GM12892 (cell line): ENCODE results near the gene ASGR2.

Source experiments
- DNase-seq: peaks from one replicate; pipeline ENCODE4 v3.0.0; 2011; ENCODE audit not compliant: insufficient read length
- FAIRE-seq: peaks from 2 replicates; lab custom pipeline; 2011; peaks lifted over from hg19 to GRCh38; lab: Jason Lieb, UNC
- POLR2A ChIP-seq: IDR thresholded peaks from 2 replicates; pipeline ENCODE4 v1.6.1; 2011; ENCODE audit warnings: low read depth, low read length, control low read depth
- POLR2AphosphoS5 ChIP-seq: IDR thresholded peaks from 2 replicates; pipeline ENCODE4 v1.6.1; 2011; ENCODE audit warnings: low read depth, low read length, control low read depth
- TAF1 ChIP-seq: IDR thresholded peaks from 2 replicates; pipeline ENCODE4 v1.6.1; 2011; ENCODE audit warnings: low read depth, mild to moderate bottlenecking, control low read depth, low read length, borderline replicate concordance

ASGR2 gene

GRCh38 chr17:7064261-7064660 is 50.4 kb downstream of the ASGR2 start:
- FAIRE-seq, result no peak
- TF ChIP-seq POLR2A, result no peak
- TF ChIP-seq POLR2AphosphoS5, result no peak
- no peak for TF ChIP-seq TAF1
- no peak for DNase-seq

GRCh38 chr17:7063518-7064094 is 51.0 kb downstream of the ASGR2 start:
- FAIRE-seq (no peak), DNase-seq (no peak)
- TF ChIP-seq POLR2A (no peak), POLR2AphosphoS5 (no peak), TAF1 (no peak)

- TF ChIP-seq POLR2A (no peak), POLR2AphosphoS5 (no peak), TAF1 (no peak)
- DNase-seq (no peak), FAIRE-seq (no peak)
Measured at GRCh38 chr17:7060165-7060891, 54.3 kb downstream of the ASGR2 start.

- TF ChIP-seq POLR2A (no peak), TAF1 (no peak), POLR2AphosphoS5 (no peak)
- no peak for DNase-seq
- no peak for FAIRE-seq
Measured at GRCh38 chr17:7058831-7059447, 55.7 kb downstream of the ASGR2 start.

- no peak for FAIRE-seq
- TF ChIP-seq TAF1 (no peak), POLR2A (no peak), POLR2AphosphoS5 (no peak)
- no peak for DNase-seq
Measured at GRCh38 chr17:7056386-7056785, 58.2 kb downstream of the ASGR2 start.
